ENCODE data around the gene ARHGAP6.
"Not testable (repeated sequence)": the region's sequence is repeated elsewhere in the genome, so short reads cannot be mapped to it uniquely, and the experiment has no call there.

ARHGAP6 gene

GRCh38 chrX:11242704-11243103, 423.0 kb downstream of the ARHGAP6 start:
- no peak for DNase-seq (ENCODE audit: low read depth)

- DNase-seq (ENCODE audit: low read depth), result peak; percentile 10
Observed at GRCh38 chrX:11241720-11242119, 424.0 kb downstream of the ARHGAP6 start.

GRCh38 chrX:11239230-11239629, 426.5 kb downstream of the ARHGAP6 start:
- DNase-seq (ENCODE audit: low read depth), result no peak

- not testable (repeated sequence) for DNase-seq (ENCODE audit: low read depth)
Observed at GRCh38 chrX:11235377-11235776, 430.3 kb downstream of the ARHGAP6 start.

- no peak for DNase-seq (ENCODE audit: low read depth)
Observed at GRCh38 chrX:11215191-11215921, 450.4 kb downstream of the ARHGAP6 start.

GRCh38 chrX:11214346-11215190, 451.2 kb downstream of the ARHGAP6 start:
- no peak for DNase-seq (ENCODE audit: low read depth)

GRCh38 chrX:11212741-11213140, 453.0 kb downstream of the ARHGAP6 start:
- DNase-seq (ENCODE audit: low read depth), result no peak

- DNase-seq (ENCODE audit: low read depth), result peak; percentile 55
Observed at GRCh38 chrX:11210415-11210801, 455.3 kb downstream of the ARHGAP6 start.

GRCh38 chrX:11209798-11210414, 455.8 kb downstream of the ARHGAP6 start:
- peak; percentile 0 for DNase-seq (ENCODE audit: low read depth)

- DNase-seq (ENCODE audit: low read depth), result no peak
Observed at GRCh38 chrX:11206716-11207115, 459.0 kb downstream of the ARHGAP6 start.

GRCh38 chrX:11205796-11206195, 459.9 kb downstream of the ARHGAP6 start:
- no peak for DNase-seq (ENCODE audit: low read depth)

GRCh38 chrX:11197671-11198070, 468.0 kb downstream of the ARHGAP6 start:
- DNase-seq (ENCODE audit: low read depth), result no peak

- DNase-seq (ENCODE audit: low read depth), result peak; percentile 71
Observed at GRCh38 chrX:11196476-11196875, 469.2 kb downstream of the ARHGAP6 start.

GRCh38 chrX:11193035-11193469, 472.7 kb downstream of the ARHGAP6 start:
- DNase-seq (ENCODE audit: low read depth), result peak; percentile 53

GRCh38 chrX:11190745-11191510, 474.8 kb downstream of the ARHGAP6 start:
- no peak for DNase-seq (ENCODE audit: low read depth)

- DNase-seq (ENCODE audit: low read depth), result no peak
Observed at GRCh38 chrX:11189097-11189496, 476.6 kb downstream of the ARHGAP6 start.

GRCh38 chrX:11188664-11189063, 477.1 kb downstream of the ARHGAP6 start:
- DNase-seq (ENCODE audit: low read depth), result no peak

- DNase-seq (ENCODE audit: low read depth), result no peak
Observed at GRCh38 chrX:11187001-11187400, 478.7 kb downstream of the ARHGAP6 start.

GRCh38 chrX:11185861-11186260, 479.9 kb downstream of the ARHGAP6 start:
- DNase-seq (ENCODE audit: low read depth), result no peak

- no peak for DNase-seq (ENCODE audit: low read depth)
Observed at GRCh38 chrX:11180571-11180970, 485.1 kb downstream of the ARHGAP6 start.

- DNase-seq (ENCODE audit: low read depth), result no peak
Observed at GRCh38 chrX:11172415-11172814, 493.3 kb downstream of the ARHGAP6 start.

- no peak for DNase-seq (ENCODE audit: low read depth)
Observed at GRCh38 chrX:11171956-11172355, 493.8 kb downstream of the ARHGAP6 start.

Measured in fibroblast of gingiva (primary cell).